ENCODE results near the gene MAP6.
"Not testable (repeated sequence)": the region's sequence is repeated elsewhere in the genome, so short reads cannot be mapped to it uniquely, and the experiment has no call there.

MAP6 gene

DNA sequence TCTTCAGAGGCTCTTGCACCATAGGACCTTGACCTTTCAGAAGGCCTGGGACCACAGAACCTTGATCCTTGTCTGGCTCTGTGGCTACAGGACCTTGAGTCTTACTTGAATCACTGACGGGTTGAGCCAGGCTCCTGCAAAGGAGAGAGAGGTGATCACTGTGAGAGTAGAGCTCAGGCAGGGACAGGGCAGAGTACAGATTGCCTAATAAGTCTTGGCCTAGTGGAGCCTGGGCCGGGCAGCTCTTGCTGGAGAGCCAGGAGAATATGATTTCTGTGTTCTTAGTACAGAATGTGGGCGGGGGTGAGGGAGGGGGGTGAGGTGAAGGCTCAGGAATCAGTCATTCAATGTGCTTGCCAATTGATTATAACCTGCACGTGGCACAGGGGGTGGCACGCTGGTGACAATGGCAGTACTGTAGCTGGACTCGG, 80.8 kb downstream of the MAP6 start:
- DNase-seq = no peak

GRCh38 chr11:75586395-75586794, 82.4 kb downstream of the MAP6 start:
- no peak for DNase-seq

DNA sequence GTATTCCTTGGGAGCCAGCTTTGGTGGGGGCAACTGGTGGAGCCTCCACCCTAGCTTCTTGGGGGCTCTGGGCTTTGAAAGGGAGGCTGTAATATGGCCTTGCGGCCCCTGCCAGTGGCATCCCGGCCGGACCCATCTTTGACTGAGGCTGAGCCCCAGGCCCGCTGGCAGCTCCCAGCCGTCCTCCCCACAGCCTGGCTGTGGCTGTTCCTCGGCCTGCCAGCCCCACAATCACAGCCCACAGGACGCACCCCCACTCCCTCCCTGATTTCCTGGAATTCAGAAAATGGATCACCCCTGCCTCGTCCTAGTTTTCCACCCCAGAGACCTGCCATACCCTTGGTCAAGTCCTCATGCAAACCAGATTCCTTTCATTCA, 83.6 kb downstream of the MAP6 start:
- no peak for DNase-seq

DNA sequence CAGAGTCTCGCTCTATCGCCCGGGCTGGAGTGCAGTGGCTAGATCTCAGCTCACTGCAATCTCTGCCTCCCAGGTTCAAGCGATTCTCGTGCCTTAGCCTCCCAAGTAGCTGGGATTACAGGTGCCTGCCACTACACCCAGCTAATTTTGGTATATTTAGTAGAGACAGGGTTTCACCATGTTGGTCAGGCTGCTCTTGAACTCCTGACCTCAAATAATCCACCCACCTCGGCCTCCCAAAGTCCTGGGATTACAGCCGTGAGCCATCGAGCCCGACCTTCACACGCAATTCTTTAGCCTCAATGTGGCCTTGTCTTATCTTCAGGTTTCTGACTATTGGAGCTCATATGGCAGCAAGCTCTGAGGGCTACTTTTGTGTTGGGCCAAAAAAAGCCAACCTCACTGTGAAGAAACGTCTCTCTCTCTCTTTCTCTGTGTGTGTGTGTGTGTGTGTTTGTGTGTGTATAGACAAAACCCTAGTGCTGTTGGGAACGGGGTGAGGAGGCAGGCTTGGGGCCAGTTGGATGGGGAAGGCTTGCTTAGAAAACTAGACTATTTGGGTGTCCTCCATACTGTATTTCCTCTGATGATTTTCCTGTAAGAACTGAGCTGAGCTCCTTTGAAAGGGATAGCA, 84.1 kb downstream of the MAP6 start:
- not testable (repeated sequence) for DNase-seq

DNA sequence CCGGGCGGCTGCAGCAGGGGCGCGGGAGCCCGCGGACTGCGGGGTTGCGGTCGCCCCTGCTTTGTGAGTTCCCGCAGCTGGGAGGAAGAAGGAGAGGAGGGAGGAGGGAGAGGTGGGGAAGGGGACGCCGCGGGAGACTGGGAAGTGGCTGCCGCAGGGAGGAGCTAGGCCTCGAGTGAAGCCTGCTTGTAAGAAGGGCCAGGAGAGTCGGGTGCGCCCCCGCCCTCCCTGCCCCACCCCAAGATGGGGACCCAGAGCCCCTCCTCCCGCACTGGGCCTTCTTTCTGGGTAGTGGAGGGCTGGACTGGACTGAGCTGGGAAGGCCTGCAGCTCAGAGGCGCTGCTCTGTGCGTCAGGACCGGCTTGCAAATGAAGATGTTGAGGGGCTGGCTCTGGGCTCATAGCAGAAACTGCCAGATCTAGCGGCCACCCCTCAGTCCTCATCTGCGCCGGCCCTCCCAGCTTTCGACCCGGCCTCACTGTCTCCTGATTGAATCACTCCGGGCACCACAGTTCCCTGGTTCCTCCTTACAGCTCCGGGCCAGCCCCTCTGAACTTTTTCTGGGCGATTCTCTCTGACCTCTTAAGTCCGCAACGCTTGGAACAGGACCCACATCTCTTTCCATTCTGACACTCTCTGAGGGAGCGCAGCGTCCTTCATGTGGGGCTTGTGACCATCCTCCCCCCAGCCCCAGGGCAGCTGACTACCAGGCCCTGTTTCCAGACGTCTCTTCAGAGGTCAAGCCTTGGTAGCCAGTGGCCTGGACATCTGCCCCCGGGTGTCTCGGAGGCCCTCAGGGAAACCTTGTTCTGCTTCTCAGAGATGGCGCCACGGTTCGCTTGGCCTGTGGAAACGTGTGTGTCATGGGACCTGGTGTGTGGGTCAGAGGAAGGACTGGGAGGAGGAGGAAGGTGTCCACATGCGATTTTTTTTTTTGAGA, 84.8 kb downstream of the MAP6 start:
- no peak for DNase-seq

DNA sequence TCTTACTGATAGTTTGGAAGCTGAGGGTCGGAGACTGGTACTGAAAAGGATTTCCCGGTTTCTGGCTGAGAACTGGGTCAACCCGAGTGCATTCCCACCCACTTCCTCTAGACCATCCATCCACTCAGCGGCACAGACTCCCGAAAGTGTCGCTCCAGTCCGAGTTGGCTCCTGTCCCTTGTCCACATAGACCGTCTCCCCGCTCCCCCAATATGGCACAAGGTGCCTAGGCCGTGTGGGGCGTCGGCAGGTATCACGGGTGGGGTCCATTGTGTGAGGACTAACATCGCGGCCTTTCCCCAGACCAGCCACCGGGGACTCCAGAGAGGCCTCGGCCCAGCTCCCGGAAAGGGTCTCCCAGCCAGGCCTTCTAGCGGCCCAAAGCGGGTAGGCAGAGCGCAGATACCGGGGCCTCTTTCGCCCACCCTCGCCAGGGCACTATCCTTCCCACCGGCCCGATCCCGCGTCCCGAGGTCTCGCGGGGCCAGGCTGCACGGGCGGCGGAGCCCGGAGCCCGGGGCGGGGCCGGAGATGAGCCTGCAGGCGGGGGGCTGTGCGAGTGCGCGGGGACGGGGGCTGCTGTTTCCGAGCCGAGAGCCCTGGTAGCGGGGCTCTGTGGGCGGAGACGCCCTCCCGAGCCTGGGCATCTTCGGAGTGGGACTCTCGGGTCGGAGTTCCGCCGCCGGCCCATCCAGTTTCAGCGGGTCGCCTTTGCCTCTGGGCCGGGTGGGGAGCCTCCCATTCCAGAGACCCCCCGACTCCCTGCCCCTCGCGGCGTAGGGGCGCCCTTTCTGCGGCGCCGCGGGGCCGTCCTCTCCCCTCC, 85.7 kb downstream of the MAP6 start:
- peak; percentile 77 for DNase-seq

- no peak for DNase-seq
Observed at GRCh38 chr11:75582506-75582894, 86.3 kb downstream of the MAP6 start.

- no peak for DNase-seq
Observed at GRCh38 chr11:75579841-75580240, 89.0 kb downstream of the MAP6 start.

GRCh38 chr11:75578977-75579376, 89.9 kb downstream of the MAP6 start:
- no peak for DNase-seq

DNA sequence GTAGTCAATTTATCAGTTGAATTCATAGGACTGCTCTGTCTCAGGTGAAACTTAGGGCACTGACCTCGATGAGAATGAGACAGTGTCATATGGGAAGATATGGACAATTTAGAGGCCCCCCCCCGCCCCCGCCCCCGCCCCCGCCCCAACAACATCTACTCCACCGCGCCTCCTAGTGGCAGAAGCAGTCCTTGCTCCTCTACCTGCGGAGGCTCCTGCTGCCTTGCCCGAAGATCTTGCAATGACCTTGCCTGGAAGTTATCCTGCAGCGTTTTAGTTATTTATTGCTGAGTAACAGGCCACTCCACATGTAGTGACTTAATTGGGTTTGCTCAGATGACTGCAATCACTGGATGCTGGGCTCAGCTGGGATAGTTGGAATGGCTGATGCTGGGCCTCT, 91.6 kb downstream of the MAP6 start:
- DNase-seq = no peak

DNA sequence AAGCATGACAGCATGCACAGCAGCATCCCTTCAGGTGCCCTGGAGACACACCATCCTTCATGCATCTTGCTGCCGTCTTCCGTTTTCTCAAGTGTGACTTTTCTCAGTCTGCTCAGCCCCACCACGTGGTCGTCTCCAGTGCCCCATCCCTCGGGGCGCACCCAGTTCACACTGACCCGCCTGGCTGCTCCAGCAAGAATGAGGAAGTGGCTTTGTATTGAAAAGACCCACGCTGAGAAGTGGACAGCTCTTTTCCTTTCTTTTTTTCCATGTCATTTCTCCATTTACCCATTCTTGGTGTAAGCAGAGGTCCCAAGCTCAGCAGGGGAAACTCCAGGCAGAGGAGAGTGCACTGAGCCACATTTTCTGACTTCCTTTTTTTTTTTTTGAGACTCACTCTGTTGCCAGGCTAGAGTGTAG, 92.3 kb downstream of the MAP6 start:
- peak; percentile 27 for DNase-seq

GRCh38 chr11:75576017-75576416, 92.8 kb downstream of the MAP6 start:
- DNase-seq = no peak

DNA sequence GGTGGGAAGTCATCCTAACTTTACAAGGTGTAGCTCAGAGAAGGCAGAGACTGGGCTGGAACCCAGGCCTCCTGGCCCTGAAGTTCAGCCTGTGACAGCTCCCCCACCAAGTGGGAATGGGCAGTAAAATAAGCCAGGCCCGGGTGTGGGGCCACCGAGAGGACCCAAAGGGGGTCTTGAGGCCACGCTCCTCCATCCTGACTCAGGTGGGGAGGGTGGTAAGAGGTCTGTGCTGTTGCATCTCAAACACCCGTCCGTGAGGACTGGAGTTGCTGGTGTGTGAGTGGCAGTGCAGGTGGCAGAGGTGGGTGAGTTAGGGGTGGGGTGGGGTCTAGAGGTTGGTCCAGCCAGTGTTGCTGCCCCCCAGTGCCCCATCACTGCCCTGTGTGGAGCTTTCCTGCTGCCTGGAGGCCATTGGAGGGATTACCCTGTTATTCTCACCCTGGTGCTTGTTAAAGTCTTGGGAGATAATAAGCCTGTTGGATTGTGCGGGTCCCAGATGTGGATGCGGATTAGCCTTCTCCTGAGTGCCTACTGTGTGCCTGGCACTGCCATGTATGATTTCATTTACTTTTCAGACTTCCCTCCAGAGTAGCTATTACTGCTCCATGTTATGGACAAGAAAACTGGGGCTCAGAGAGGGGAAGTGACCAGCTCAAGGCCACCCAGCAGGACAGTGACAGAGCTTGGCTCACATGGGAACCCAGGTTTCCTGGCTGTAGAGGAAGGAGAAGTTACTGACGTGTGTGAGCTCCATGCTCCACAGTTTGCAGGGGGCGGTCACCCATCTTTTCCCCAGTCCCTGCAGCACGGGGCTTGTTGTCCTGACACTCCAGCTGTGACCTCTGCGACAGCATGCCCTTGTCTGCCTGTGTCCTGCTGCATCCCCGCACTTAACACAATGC, 93.9 kb downstream of the MAP6 start:
- no peak for DNase-seq

DNA sequence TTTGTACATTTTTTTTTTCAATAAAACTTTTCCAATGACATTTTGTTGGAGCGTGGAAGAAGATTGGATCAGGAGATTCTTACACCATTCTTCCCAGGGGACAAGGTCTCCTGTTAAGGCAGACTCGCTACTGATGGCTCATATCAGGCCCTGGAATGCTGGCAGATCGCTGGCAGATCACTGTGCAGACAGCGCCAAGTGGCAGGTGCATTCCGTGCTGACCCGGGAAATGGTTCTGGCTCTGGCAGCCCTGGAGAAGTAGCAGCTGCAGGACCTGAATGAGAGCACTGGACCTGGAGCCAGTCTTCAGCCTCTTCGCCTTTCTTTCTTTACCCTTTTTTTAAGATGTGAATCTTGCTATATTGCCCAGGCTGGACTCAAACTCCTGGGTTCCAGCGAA, 96.1 kb downstream of the MAP6 start:
- DNase-seq = no peak

DNA sequence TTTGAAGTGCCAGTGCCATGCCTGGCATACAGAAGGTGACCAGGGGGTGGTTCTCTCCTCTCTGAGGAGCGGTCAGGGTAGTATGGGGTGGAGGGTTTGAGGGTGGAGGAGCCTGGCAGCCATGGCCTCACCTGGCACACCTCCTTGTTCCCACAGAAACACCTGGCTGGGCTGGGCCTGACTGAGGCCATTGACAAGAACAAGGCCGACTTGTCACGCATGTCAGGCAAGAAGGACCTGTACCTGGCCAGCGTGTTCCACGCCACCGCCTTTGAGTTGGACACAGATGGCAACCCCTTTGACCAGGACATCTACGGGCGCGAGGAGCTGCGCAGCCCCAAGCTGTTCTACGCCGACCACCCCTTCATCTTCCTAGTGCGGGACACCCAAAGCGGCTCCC, 97.2 kb downstream of the MAP6 start:
- no peak for DNase-seq

GRCh38 chr11:75570559-75571139, 98.2 kb downstream of the MAP6 start:
- no peak for DNase-seq

DNA sequence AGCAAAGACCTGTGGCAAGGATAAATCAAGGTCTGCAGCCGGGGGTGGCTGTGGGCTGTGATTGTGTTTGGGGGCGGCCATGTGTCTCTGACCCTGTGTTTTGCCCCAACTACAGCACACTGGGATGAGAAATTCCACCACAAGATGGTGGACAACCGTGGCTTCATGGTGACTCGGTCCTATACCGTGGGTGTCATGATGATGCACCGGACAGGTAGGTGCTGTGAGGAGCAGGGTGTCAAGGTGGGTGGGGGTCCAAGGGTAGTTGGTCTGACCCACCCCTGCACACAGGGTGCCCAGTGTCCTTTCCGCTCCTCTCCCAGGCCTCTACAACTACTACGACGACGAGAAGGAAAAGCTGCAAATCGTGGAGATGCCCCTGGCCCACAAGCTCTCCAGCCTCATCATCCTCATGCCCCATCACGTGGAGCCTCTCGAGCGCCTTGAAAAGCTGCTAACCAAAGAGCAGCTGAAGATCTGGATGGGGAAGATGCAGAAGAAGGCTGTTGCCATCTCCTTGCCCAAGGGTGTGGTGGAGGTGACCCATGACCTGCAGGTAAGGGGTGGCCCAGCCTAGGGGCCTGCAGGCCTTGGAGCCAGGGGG, 100.1 kb downstream of the MAP6 start:
- no peak for DNase-seq

- DNase-seq = no peak
Observed at GRCh38 chr11:75567971-75568370, 100.9 kb downstream of the MAP6 start.

DNA sequence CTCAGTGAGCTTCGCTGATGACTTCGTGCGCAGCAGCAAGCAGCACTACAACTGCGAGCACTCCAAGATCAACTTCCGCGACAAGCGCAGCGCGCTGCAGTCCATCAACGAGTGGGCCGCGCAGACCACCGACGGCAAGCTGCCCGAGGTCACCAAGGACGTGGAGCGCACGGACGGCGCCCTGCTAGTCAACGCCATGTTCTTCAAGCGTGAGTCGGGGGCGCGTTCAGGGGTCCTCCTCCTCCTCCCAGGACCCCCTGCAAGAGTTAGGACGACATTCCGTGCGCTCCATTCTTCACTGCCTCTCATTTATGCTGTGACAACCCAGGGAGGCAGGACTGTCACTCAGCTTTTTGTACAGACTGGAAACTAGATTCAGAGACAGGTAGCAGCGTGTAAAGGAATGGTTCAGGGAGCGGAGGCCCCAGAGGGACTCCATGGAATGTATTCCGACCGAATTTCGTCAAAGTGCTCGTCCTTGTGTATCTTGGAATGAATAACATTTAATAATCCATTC, 102.0 kb downstream of the MAP6 start:
- DNase-seq = no peak

GRCh38 chr11:75565916-75566762, 102.7 kb downstream of the MAP6 start:
- DNase-seq = no peak

Data from NCI-H226 (cell line).